Ishikawa (cell line): Measurements from ENCODE around the gene TRIP12.

ENCODE experiments used
- CEBPB ChIP-seq: IDR thresholded peaks from 2 replicates; pipeline ENCODE4 v1.6.1; 2012
- CREB1 ChIP-seq: IDR thresholded peaks from 2 replicates; pipeline ENCODE4 v1.6.1; 2012; ENCODE audit warnings: low read depth
- EGR1 ChIP-seq: IDR thresholded peaks from 2 replicates; pipeline ENCODE4 v1.6.1; 2012
- EP300 ChIP-seq: IDR thresholded peaks from 2 replicates; pipeline ENCODE4 v1.6.1; 2012; ENCODE audit warnings: borderline replicate concordance
- FOXM1 ChIP-seq: IDR thresholded peaks from 2 replicates; pipeline ENCODE4 v1.6.1; 2012; ENCODE audit warnings: low read depth, borderline replicate concordance
- MAX ChIP-seq: IDR thresholded peaks from 2 replicates; pipeline ENCODE4 v1.6.1; 2012
- NFIC ChIP-seq: IDR thresholded peaks from 2 replicates; pipeline ENCODE4 v1.6.1; 2012
- RAD21 ChIP-seq: IDR thresholded peaks from 2 replicates; pipeline ENCODE4 v1.6.1; 2012; ENCODE audit warnings: low read depth
- REST ChIP-seq: IDR thresholded peaks from 2 replicates; pipeline ENCODE4 v1.6.1; 2012; ENCODE audit warnings: low read depth, mild to moderate bottlenecking
- TAF1 ChIP-seq: IDR thresholded peaks from 2 replicates; pipeline ENCODE4 v1.6.1; 2012; ENCODE audit warnings: low read depth, mild to moderate bottlenecking
- TCF12 ChIP-seq: IDR thresholded peaks from 2 replicates; pipeline ENCODE4 v1.6.1; 2012; ENCODE audit warnings: low read depth
- TEAD4 ChIP-seq: IDR thresholded peaks from 2 replicates; pipeline ENCODE4 v1.6.1; 2012
- USF1 ChIP-seq: IDR thresholded peaks from 2 replicates; pipeline ENCODE4 v1.6.1; 2012
- YY1 ChIP-seq: IDR thresholded peaks from 2 replicates; pipeline ENCODE4 v1.6.1; 2012; ENCODE audit warnings: low read depth
- ZBTB7A ChIP-seq: IDR thresholded peaks from 2 replicates; pipeline ENCODE4 v1.6.1; 2012; ENCODE audit warnings: low read depth

Gene TRIP12

GRCh38 chr2:229882583-229882982, 39.2 kb downstream of the TRIP12 start:
- no peak for TF ChIP-seq EGR1
- no peak for TF ChIP-seq RAD21
- TF ChIP-seq CEBPB: no peak
- no peak for TF ChIP-seq MAX
- TF ChIP-seq ZBTB7A: no peak
- TF ChIP-seq TAF1: no peak
- no peak for TF ChIP-seq YY1

GRCh38 chr2:229880892-229881586, 40.8 kb downstream of the TRIP12 start:
- TF ChIP-seq TEAD4 (no peak), ZBTB7A (no peak), CREB1 (no peak), CEBPB (no peak)

- TF ChIP-seq RAD21 (no peak), CEBPB (no peak), USF1 (no peak), EP300 (no peak), FOXM1 (no peak), REST (no peak), CREB1 (no peak), ZBTB7A (no peak), YY1 (no peak), MAX (no peak), NFIC (no peak), TAF1 (no peak), EGR1 (no peak), TCF12 (no peak), TEAD4 (no peak)
Measured at GRCh38 chr2:229879191-229879950, 42.4 kb downstream of the TRIP12 start.

- TF ChIP-seq REST (no peak), RAD21 (no peak), TAF1 (no peak), NFIC (no peak), EGR1 (no peak), YY1 (no peak), CEBPB (no peak), TEAD4 (no peak), USF1 (no peak), ZBTB7A (no peak), CREB1 (no peak), FOXM1 (no peak), MAX (no peak), TCF12 (no peak), EP300 (no peak)
Measured at GRCh38 chr2:229875549-229875948, 46.3 kb downstream of the TRIP12 start.

- TF ChIP-seq MAX: no peak
- TF ChIP-seq YY1: no peak
- no peak for TF ChIP-seq TCF12
- TF ChIP-seq REST: no peak
- TF ChIP-seq NFIC: no peak
- no peak for TF ChIP-seq EP300
- no peak for TF ChIP-seq USF1
- no peak for TF ChIP-seq ZBTB7A
- no peak for TF ChIP-seq TAF1
- TF ChIP-seq RAD21: no peak
- no peak for TF ChIP-seq TEAD4
- no peak for TF ChIP-seq CEBPB
- TF ChIP-seq FOXM1: no peak
Measured at GRCh38 chr2:229874647-229875046, 47.2 kb downstream of the TRIP12 start.
